HepG2 (cell line): ENCODE measurements around the gene UBE2M. TPM values are rescaled to one million over a fixed set of nuclear protein-coding genes. Genes with fewer than 3 reads are reported as not detected.

ENCODE experiments used
- ATAC-seq: fragments of 200-7000 bp; cut with Tn5 transposase; 3 replicates; pipeline ENCODE4 v1.9.1; 2020; ENCODE audit warnings: mild to moderate bottlenecking, moderate library complexity
- BruUV-seq: library from RNA; stranded (reverse); fragments of 400-500 nt; replicated peaks from 2 replicates; lab custom pipeline; 2021; lab: Mats Ljungman, UMichigan
- CTCF ChIA-PET: fragments of 300-600 bp; formaldehyde crosslinking; extraction: SDS; loops from one replicate; lab custom pipeline; 2021; ENCODE audit warnings: low total read pairs, inconsistent platforms, low intra/inter-chr PET ratio; lab: Yijun Ruan, JAX
- POLR2A ChIA-PET: fragments of 350-600 bp; sonication (Branson Sonifier 250); formaldehyde crosslinking; loops from one replicate; lab custom pipeline; 2020; ENCODE audit warnings: antibody characterized with exemption, inconsistent platforms; lab: Yijun Ruan, JAX
- DNase-seq: peaks from one replicate; pipeline ENCODE4 v3.0.0-alpha.2; 2015; ENCODE audit warnings: low spot score
- FAIRE-seq: peaks from 3 replicates; lab custom pipeline; 2011; peaks lifted over from hg19 to GRCh38; lab: Jason Lieb, UNC
- H2AFZ ChIP-seq: one replicate; pipeline ENCODE4 v1.6.1; 2011; ENCODE audit warnings: low read length, inconsistent platforms
- H3K27ac ChIP-seq: fragments of 300-600 bp; 3 replicates; pipeline ENCODE4 v1.8.0; 2011; ENCODE audit warnings: mixed run types, mild to moderate bottlenecking, mixed read lengths, low read length, inconsistent platforms; ENCODE audit not compliant: insufficient read depth; ENCODE audit errors: extremely low read length
- H3K27me3 ChIP-seq, 2 experiments: fragments of 200-600 bp in 1 of 2; 2 replicates in 1 of 2; 3 replicates in 1 of 2; pipeline versions ENCODE4 v1.6.0 to v1.8.0; 2011; ENCODE audit warnings: low read length in 2 of 2, mild to moderate bottlenecking in 2 of 2, moderate library complexity in 2 of 2, inconsistent platforms in 1 of 2; ENCODE audit not compliant: insufficient read depth in 2 of 2, control insufficient read depth in 1 of 2
- H3K36me3 ChIP-seq, 2 experiments: fragments of 200-600 bp in 1 of 2; replicated peaks in 1 of 2; 2 replicates in 1 of 2; 3 replicates in 1 of 2; pipeline versions ENCODE4 v1.5.1 to v1.8.0; 2011; ENCODE audit warnings: low read length in 2 of 2, inconsistent platforms in 1 of 2; ENCODE audit not compliant: insufficient read depth in 2 of 2, control insufficient read depth in 1 of 2
- H3K4me1 ChIP-seq: 2 replicates; pipeline ENCODE4 v1.5.1; 2012; ENCODE audit warnings: low read length, inconsistent platforms; ENCODE audit not compliant: insufficient read depth
- H3K4me2 ChIP-seq: 2 replicates; pipeline ENCODE4 v1.6.0; 2011; ENCODE audit warnings: low read depth, low read length, inconsistent platforms
- H3K4me3 ChIP-seq, 3 experiments: fragments of 200-600 bp in 1 of 3; sonication (generic), shearing (Covaris generic) in 1 of 3; replicated peaks in 1 of 3; 2 replicates each; pipeline ENCODE4 v1.5.1; 2011 to 2016; ENCODE audit warnings: low read length in 3 of 3, inconsistent platforms in 2 of 3, low read depth in 2 of 3, mild to moderate bottlenecking in 2 of 3, control low read depth in 1 of 3, mixed read lengths in 1 of 3; ENCODE audit not compliant: insufficient read depth in 1 of 3
- H3K79me2 ChIP-seq: one replicate; pipeline ENCODE4 v1.6.1; 2011; ENCODE audit warnings: low read length, inconsistent platforms; ENCODE audit not compliant: insufficient read depth
- H3K9ac ChIP-seq: 2 replicates; pipeline ENCODE4 v1.6.0; 2011; ENCODE audit warnings: mild to moderate bottlenecking, low read depth, low read length, inconsistent platforms; ENCODE audit not compliant: insufficient read depth
- H3K9me3 ChIP-seq: 2 replicates; pipeline ENCODE4 v1.5.1; 2012; ENCODE audit warnings: mild to moderate bottlenecking, low read length
- H4K20me1 ChIP-seq: 2 replicates; pipeline ENCODE4 v1.6.0; 2011; ENCODE audit warnings: inconsistent platforms, mild to moderate bottlenecking, low read length, moderate library complexity; ENCODE audit not compliant: insufficient read depth
- ARNTL ChIP-seq: sonication (generic); formaldehyde crosslinking; IDR thresholded peaks from 2 replicates; pipeline ENCODE4 v1.4.0; 2020; ENCODE audit warnings: mild to moderate bottlenecking, missing genetic modification reagents
- BHLHE40 ChIP-seq: IDR thresholded peaks from 2 replicates; pipeline ENCODE4 v1.6.1; 2011; ENCODE audit warnings: low read length, improper control_type of control experiment
- GATA4 ChIP-seq: sonication (generic); IDR thresholded peaks from 2 replicates; pipeline ENCODE4 v1.6.1; 2016; ENCODE audit warnings: antibody characterized with exemption, low read depth, borderline replicate concordance
- JUND ChIP-seq: sonication (generic); formaldehyde crosslinking; IDR thresholded peaks from 2 replicates; pipeline ENCODE4 v1.8.0; 2022; ENCODE audit warnings: mild to moderate bottlenecking, missing genetic modification reagents
- KLF9 ChIP-seq: IDR thresholded peaks from 2 replicates; pipeline ENCODE4 v1.6.1; 2016; ENCODE audit warnings: low read depth
- KMT2B ChIP-seq: IDR thresholded peaks from 2 replicates; pipeline ENCODE4 v1.6.1; 2016; ENCODE audit warnings: missing genetic modification reagents, missing compliant biosample characterization
- MZF1 ChIP-seq: sonication (generic); formaldehyde crosslinking; IDR thresholded peaks from 2 replicates; pipeline ENCODE4 v1.8.1; 2023; ENCODE audit warnings: mild to moderate bottlenecking, missing genetic modification reagents, borderline replicate concordance
- SNAPC2 ChIP-seq: sonication (generic); formaldehyde crosslinking; IDR thresholded peaks from 2 replicates; pipeline ENCODE4 v1.8.1; 2022; ENCODE audit warnings: mild to moderate bottlenecking, missing genetic modification reagents
- SOX13 ChIP-seq, 3 experiments: fragments of 450-650 bp in 1 of 3; sonication (generic) in 1 of 3; formaldehyde crosslinking in 1 of 3; IDR thresholded peaks in 2 of 3; conservative IDR thresholded peaks in 1 of 3; 2 replicates each; pipeline versions ENCODE4 v1.5.0 to v1.6.1; 2016 to 2020; ENCODE audit warnings: antibody characterized with exemption in 1 of 3, mild to moderate bottlenecking in 1 of 3, missing compliant biosample characterization in 1 of 3, missing genetic modification reagents in 1 of 3, moderate library complexity in 1 of 3
- SPEN ChIP-seq: sonication (generic); formaldehyde crosslinking; IDR thresholded peaks from 2 replicates; pipeline ENCODE4 v1.5.1; 2020; ENCODE audit warnings: low read depth, mild to moderate bottlenecking, missing genetic modification reagents
- USF2 ChIP-seq, 2 experiments: sonication (generic) in 1 of 2; formaldehyde crosslinking in 1 of 2; IDR thresholded peaks; 2 replicates each; pipeline versions ENCODE4 v1.5.1 to v1.6.1; 2011 to 2020; ENCODE audit warnings: borderline replicate concordance in 1 of 2, low read depth in 1 of 2, low read length in 1 of 2, mild to moderate bottlenecking in 1 of 2, missing genetic modification reagents in 1 of 2, moderate library complexity in 1 of 2
- ZBTB33 ChIP-seq: sonication (generic); formaldehyde crosslinking; IDR thresholded peaks from 2 replicates; pipeline ENCODE4 v1.4.0; 2020; ENCODE audit warnings: missing genetic modification reagents
- ZNF136 ChIP-seq: sonication (generic); formaldehyde crosslinking; IDR thresholded peaks from 2 replicates; pipeline ENCODE4 v1.8.1; 2022; ENCODE audit warnings: low read depth, mild to moderate bottlenecking, moderate library complexity, missing genetic modification reagents
- ZNF224 ChIP-seq: sonication (generic); formaldehyde crosslinking; IDR thresholded peaks from 2 replicates; pipeline ENCODE4 v1.5.0; 2020; ENCODE audit warnings: mild to moderate bottlenecking, missing genetic modification reagents
- ZNF501 ChIP-seq: sonication (generic); formaldehyde crosslinking; IDR thresholded peaks from 2 replicates; pipeline ENCODE4 v1.5.1; 2020; ENCODE audit warnings: mild to moderate bottlenecking, moderate library complexity, missing genetic modification reagents
- ZNF549 ChIP-seq: sonication (generic); formaldehyde crosslinking; IDR thresholded peaks from 2 replicates; pipeline ENCODE4 v1.5.0; 2020; ENCODE audit warnings: missing genetic modification reagents
- ZNF720 ChIP-seq: sonication (generic); formaldehyde crosslinking; IDR thresholded peaks from 2 replicates; pipeline ENCODE4 v1.4.0; 2020; ENCODE audit warnings: missing genetic modification reagents
- ZSCAN12 ChIP-seq: sonication (generic); formaldehyde crosslinking; IDR thresholded peaks from 2 replicates; pipeline ENCODE4 v1.9.0; 2021; ENCODE audit warnings: mild to moderate bottlenecking, missing genetic modification reagents
- WGBS: methylation state at CpG from one replicate; pipeline ENCODE4 v1.1.6; 2017; ENCODE audit warnings: low lambda C conversion rate; 5-methylcytosine and 5-hydroxymethylcytosine counted together
- in situ Hi-C: cut with HindIII; loops from 2 replicates; pipeline ENCODE4 v1.10.0; 2017; ENCODE audit warnings: low pct_unique_long_range_greater_than_20kb; ENCODE audit not compliant: extremely low pct_ligation_motif_present
- intact Hi-C: fragments of 100-400 bp; cut with micrococcal nuclease; formaldehyde crosslinking; loops from one replicate; pipeline ENCODE4 v1.10.0; 2022; ENCODE audit not compliant: unreplicated experiment
- polyA plus RNA-seq, 8 experiments: library from polyadenylated mRNA; depleted of rRNA in 3 of 8; stranded (reverse) in 7 of 8; unstranded in 1 of 8; fragments of >200 nt; fragmentation: Illumina TruSeq in 4 of 8; extraction: Trizol in 4 of 8; gene quantifications; 2 replicates each; pipeline versions ENCODE4 v1.2.1 to v1.2.3, GENCODE V29; 2011 to 2016; ENCODE audit warnings: low read depth in 4 of 8, missing spikeins in 1 of 8, mixed read lengths in 1 of 8; ENCODE audit not compliant: insufficient read depth in 1 of 8
- total RNA-seq, 5 experiments: library from RNA; depleted of rRNA; stranded (reverse); fragments of >200 nt; fragmentation: Illumina TruSeq; extraction: Trizol; gene quantifications; 2 replicates each; pipeline ENCODE4 v1.2.3, GENCODE V29; 2016; ENCODE audit warnings: low read depth in 1 of 5

The UBE2M gene
- total and polyA plus RNA-seq, 2 of the 13 experiments (the other 11 are each of a cell fraction or from before 2014, with no cell fraction given), result 36.2 to 50.3 TPM

GRCh38 chr19:58510084-58510862 lies 48.1 kb downstream of the UBE2M start:
- POLR2A ChIA-PET, result interaction anchor here (0.5 to 5.8 kb wide), 7 partner anchors 10 to 148 kb away, joined by 3 to 44 read pairs (median 8); partner anchors contain the start of genes CHMP2A, TRIM28, UBE2M and ZBTB45
- intact Hi-C loops, result no loop called here
- peaks cover 7% of the 10 kb centered on the region for H3K79me2 ChIP-seq
- peak overlapping the region; percentile 60 for H3K9ac ChIP-seq
- H4K20me1 ChIP-seq, result no peaks in the 10 kb centered on the region
- no peaks in the 10 kb centered on the region for H3K9me3 ChIP-seq
- H3K4me3 ChIP-seq, result peak overlapping the region in 2 of 3 experiments; percentile 2 to 59; a peak in 3 of 6 replicates
- DNase-seq, result peak; percentile 81
- peak; percentile 90 for FAIRE-seq
- peak overlapping the region; percentile 85 for H3K4me2 ChIP-seq
- H3K36me3 ChIP-seq, result no peaks in the 10 kb centered on the region
- no peaks in the 10 kb centered on the region; a peak in 1 of 5 replicates for H3K27me3 ChIP-seq
- in situ Hi-C loops, result no loop called here
- peak overlapping the region; percentile 79 for H3K27ac ChIP-seq
- H2AFZ ChIP-seq, result no peak overlapping the region
- peak; percentile 8 for ATAC-seq
- WGBS, result 0% methylated on average over 8 of the region's 8 CpGs
- BruUV-seq, result no TSS peak
- peaks cover 57% of the 10 kb centered on the region for H3K4me1 ChIP-seq
- CTCF ChIA-PET, result no interaction called here
- TF ChIP-seq ZNF501 (CRISPR knock-in tag) (peak; percentile 58), ZNF224 (CRISPR knock-in tag) (no peak), SOX13 (IDR thresholded peaks at IDR 0.05) (no peak), SOX13 (CRISPR knock-in tag; conservative IDR thresholded peaks at IDR 0.05 in 1 of 2, IDR thresholded peaks at IDR 0.05 in 1 of 2) (peak in 1 of 2 experiments; percentile 25; a peak in 1 of 4 replicates), ZNF720 (CRISPR knock-in tag) (no peak), ZSCAN12 (CRISPR knock-in tag) (no peak), ZNF549 (no peak), ARNTL (CRISPR knock-in tag) (no peak), JUND (CRISPR knock-in tag) (no peak), SNAPC2 (CRISPR knock-in tag) (no peak), SPEN (CRISPR knock-in tag) (0 out of 2 replicates have a peak, but pooled peaks have one; percentile 24), ZNF136 (CRISPR knock-in tag) (no peak), KMT2B (CRISPR knock-in tag) (0 out of 2 replicates have a peak, but pooled peaks have one; percentile 10), ZBTB33 (CRISPR knock-in tag) (no peak), USF2 (IDR thresholded peaks at IDR 0.05; ENCODE audit: low read depth, low read length) (no peak), USF2 (CRISPR knock-in tag; IDR thresholded peaks at IDR 0.05; ENCODE audit: borderline replicate concordance) (0 out of 2 replicates have a peak, but pooled peaks have one; percentile 8), GATA4 (no peak), MZF1 (CRISPR knock-in tag) (no peak), BHLHE40 (no peak), KLF9 (CRISPR knock-in tag) (no peak)
